IMR-90 (cell line): ENCODE results near the gene BOLA1. TPM values are rescaled to one million over a fixed set of nuclear protein-coding genes. Genes with fewer than 3 reads are reported as not detected.
"Not testable (repeated sequence)": the region's sequence is repeated elsewhere in the genome, so short reads cannot be mapped to it uniquely, and the experiment has no call there.

ENCODE experiments used
- ATAC-seq: fragments of 200-7000 bp; cut with Tn5 transposase; 2 replicates; pipeline ENCODE4 v1.9.1; 2020; ENCODE audit warnings: low read depth, mild to moderate bottlenecking, moderate library complexity
- BruUV-seq: library from RNA; stranded (reverse); fragments of 400-500 nt; replicated peaks from 2 replicates; lab custom pipeline; 2021; lab: Mats Ljungman, UMichigan
- CTCF ChIA-PET: fragments of 300-600 bp; formaldehyde crosslinking; extraction: SDS; loops from one replicate; lab custom pipeline; 2021; ENCODE audit warnings: antibody characterized with exemption; lab: Yijun Ruan, JAX
- POLR2A ChIA-PET: fragments of 300-600 bp; sonication (Branson Sonifier 250); formaldehyde crosslinking; loops from one replicate; lab custom pipeline; 2022; ENCODE audit warnings: antibody characterized with exemption; ENCODE audit not compliant: unreplicated experiment; lab: Charles Lee
- DNase-seq: peaks from one replicate; pipeline ENCODE4 v3.0.0; 2013
- H2AFZ ChIP-seq: replicated peaks from 2 replicates; pipeline ENCODE3; 2013; ENCODE audit warnings: low read length, mild to moderate bottlenecking; ENCODE audit not compliant: poor library complexity
- H2AK5ac ChIP-seq: 2 replicates; pipeline ENCODE4 v1.6.1; 2013; ENCODE audit warnings: low read depth, low read length, inconsistent platforms
- H2AK9ac ChIP-seq: replicated peaks from 2 replicates; pipeline ENCODE3; 2013; ENCODE audit warnings: mild to moderate bottlenecking, low read depth, low read length, moderate library complexity; ENCODE audit not compliant: poor library complexity
- H2BK120ac ChIP-seq: 2 replicates; pipeline ENCODE4 v1.6.1; 2013; ENCODE audit warnings: low read depth, low read length, inconsistent platforms
- H2BK15ac ChIP-seq: 3 replicates; pipeline ENCODE4 v1.6.1; 2013; ENCODE audit warnings: low read depth, low read length, inconsistent platforms
- H2BK20ac ChIP-seq: 2 replicates; pipeline ENCODE4 v1.6.1; 2013; ENCODE audit warnings: low read depth, mild to moderate bottlenecking, inconsistent platforms, low read length, moderate library complexity
- H2BK5ac ChIP-seq: 2 replicates; pipeline ENCODE4 v1.6.1; 2013; ENCODE audit warnings: mild to moderate bottlenecking, low read depth, low read length, inconsistent platforms; ENCODE audit not compliant: poor library complexity, severe bottlenecking
- H3K14ac ChIP-seq: replicated peaks from 2 replicates; pipeline ENCODE4 v1.6.1; 2013; ENCODE audit warnings: low read depth, low read length, inconsistent platforms
- H3K18ac ChIP-seq: 2 replicates; pipeline ENCODE4 v1.6.1; 2013; ENCODE audit warnings: low read depth, low read length, control low read depth
- H3K23ac ChIP-seq: 2 replicates; pipeline ENCODE4 v1.6.1; 2013; ENCODE audit warnings: low read depth, low read length, inconsistent platforms
- H3K27ac ChIP-seq: 2 replicates; pipeline ENCODE4 v1.5.1; 2013; ENCODE audit warnings: mild to moderate bottlenecking, control low read depth, low read length; ENCODE audit not compliant: insufficient read depth
- H3K27me3 ChIP-seq: 2 replicates; pipeline ENCODE4 v1.6.1; 2013; ENCODE audit warnings: low read length; ENCODE audit not compliant: control insufficient read depth, insufficient read depth
- H3K36me3 ChIP-seq: 2 replicates; pipeline ENCODE4 v1.6.1; 2013; ENCODE audit warnings: low read length, mixed read lengths; ENCODE audit not compliant: control insufficient read depth, insufficient read depth
- H3K4ac ChIP-seq: 2 replicates; pipeline ENCODE4 v1.6.1; 2013; ENCODE audit warnings: low read depth, low read length, inconsistent platforms
- H3K4me1 ChIP-seq: 2 replicates; pipeline ENCODE4 v1.6.1; 2013; ENCODE audit warnings: low read length, mixed read lengths; ENCODE audit not compliant: control insufficient read depth, insufficient read depth
- H3K4me2 ChIP-seq: 2 replicates; pipeline ENCODE4 v1.6.1; 2013; ENCODE audit warnings: low read depth, mild to moderate bottlenecking, control low read depth, low read length, moderate library complexity
- H3K4me3 ChIP-seq: 2 replicates; pipeline ENCODE4 v1.5.1; 2013; ENCODE audit warnings: low read depth, mild to moderate bottlenecking, control low read depth, low read length, moderate library complexity; ENCODE audit not compliant: insufficient read depth
- H3K56ac ChIP-seq: 2 replicates; pipeline ENCODE4 v1.6.1; 2013; ENCODE audit warnings: low read length, inconsistent platforms; ENCODE audit not compliant: insufficient read depth; ENCODE audit errors: extremely low read depth
- H3K79me1 ChIP-seq, 2 experiments: 2 replicates each; pipeline ENCODE4 v1.6.1; 2013; ENCODE audit warnings: low read length in 2 of 2, inconsistent platforms in 1 of 2, low read depth in 1 of 2
- H3K9ac ChIP-seq: 2 replicates; pipeline ENCODE4 v1.6.1; 2013; ENCODE audit warnings: low read depth, low read length, control low read depth
- H3K9me1 ChIP-seq: 2 replicates; pipeline ENCODE4 v1.6.1; 2013; ENCODE audit warnings: low read length, inconsistent platforms; ENCODE audit not compliant: insufficient read depth
- H3K9me3 ChIP-seq: 2 replicates; pipeline ENCODE4 v1.6.1; 2013; ENCODE audit warnings: low read length; ENCODE audit not compliant: control insufficient read depth, insufficient read depth
- H4K20me1 ChIP-seq: 2 replicates; pipeline ENCODE4 v1.6.1; 2013; ENCODE audit warnings: low read length, inconsistent platforms; ENCODE audit not compliant: insufficient read depth
- H4K5ac ChIP-seq: 2 replicates; pipeline ENCODE4 v1.6.1; 2013; ENCODE audit warnings: mild to moderate bottlenecking, low read depth, low read length, control low read depth
- H4K8ac ChIP-seq, 2 experiments: 2 replicates each; pipeline ENCODE4 v1.6.1; 2013; ENCODE audit warnings: low read depth in 2 of 2, low read length in 2 of 2, control low read depth in 1 of 2, inconsistent platforms in 1 of 2
- H4K91ac ChIP-seq: 2 replicates; pipeline ENCODE4 v1.6.1; 2013; ENCODE audit warnings: low read depth, low read length, inconsistent platforms; ENCODE audit not compliant: insufficient read depth
- WGBS, 2 experiments: methylation state at CpG; one replicate each; pipeline versions ENCODE4 v1.1.5 to v1.1.7; 2013; ENCODE audit warnings: missing lambda C conversion rate in 2 of 2; ENCODE audit not compliant: insufficient read length in 1 of 2; ENCODE audit errors: extremely low coverage in 2 of 2; 5-methylcytosine and 5-hydroxymethylcytosine counted together
- dilution Hi-C: fragments of 300-500 bp; cut with HindIII; formaldehyde crosslinking; loops from one replicate; pipeline ENCODE4 v1.14.3; 2018; ENCODE audit warnings: low sequenced_read_pairs; ENCODE audit not compliant: unreplicated experiment
- in situ Hi-C: fragments of 300-500 bp; cut with MboI; formaldehyde crosslinking; loops from 3 replicates; pipeline ENCODE4 v1.14.3; 2019; ENCODE audit warnings: low sequenced_read_pairs, inconsistent platforms, mixed read lengths
- intact Hi-C: fragments of 100-400 bp; cut with micrococcal nuclease; formaldehyde crosslinking; loops from 2 replicates; pipeline ENCODE4 v1.10.0; 2022
- polyA plus RNA-seq, 3 experiments: library from polyadenylated mRNA; depleted of rRNA; stranded (reverse); fragments of >200 nt; gene quantifications; 2 replicates each; pipeline ENCODE4 v1.2.3, GENCODE V29; 2012; ENCODE audit warnings: low replicate concordance in 1 of 3
- total RNA-seq: library from RNA; depleted of rRNA; stranded (reverse); fragments of >200 nt; gene quantifications from 2 replicates; pipeline ENCODE4 v1.2.3, GENCODE V29; 2012

The BOLA1 gene
- total and polyA plus RNA-seq, 2 of the 4 experiments (the other 2 are of a cell fraction) = 3.4 to 12.6 TPM

- H2AFZ ChIP-seq, H3K18ac ChIP-seq, H3K27ac ChIP-seq, dilution Hi-C loops, H4K20me1 ChIP-seq, H3K4me1 ChIP-seq, H3K4ac ChIP-seq, H2BK120ac ChIP-seq, H3K9me1 ChIP-seq, CTCF ChIA-PET, BruUV-seq, H3K27me3 ChIP-seq, POLR2A ChIA-PET, H2BK20ac ChIP-seq, H4K91ac ChIP-seq, H3K9me3 ChIP-seq, H2BK5ac ChIP-seq, H3K36me3 ChIP-seq, DNase-seq, H3K4me2 ChIP-seq, H4K8ac ChIP-seq, H3K4me3 ChIP-seq, H2BK15ac ChIP-seq, intact Hi-C loops, H3K56ac ChIP-seq, H3K23ac ChIP-seq, H2AK9ac ChIP-seq, in situ Hi-C loops, H2AK5ac ChIP-seq, H3K14ac ChIP-seq, H4K5ac ChIP-seq, H3K9ac ChIP-seq: not testable (repeated sequence)
- no CpG with 5 or more reads among the region's 62 CpGs for WGBS, 2 experiments
- peaks cover 19 to 33% of the 10 kb centered on the region in 2 experiments for H3K79me1 ChIP-seq
- peak; percentile 73 for ATAC-seq
These were observed 48.5 kb upstream of the BOLA1 start for GRCh38 chr1:149850732-149851345.

DNA sequence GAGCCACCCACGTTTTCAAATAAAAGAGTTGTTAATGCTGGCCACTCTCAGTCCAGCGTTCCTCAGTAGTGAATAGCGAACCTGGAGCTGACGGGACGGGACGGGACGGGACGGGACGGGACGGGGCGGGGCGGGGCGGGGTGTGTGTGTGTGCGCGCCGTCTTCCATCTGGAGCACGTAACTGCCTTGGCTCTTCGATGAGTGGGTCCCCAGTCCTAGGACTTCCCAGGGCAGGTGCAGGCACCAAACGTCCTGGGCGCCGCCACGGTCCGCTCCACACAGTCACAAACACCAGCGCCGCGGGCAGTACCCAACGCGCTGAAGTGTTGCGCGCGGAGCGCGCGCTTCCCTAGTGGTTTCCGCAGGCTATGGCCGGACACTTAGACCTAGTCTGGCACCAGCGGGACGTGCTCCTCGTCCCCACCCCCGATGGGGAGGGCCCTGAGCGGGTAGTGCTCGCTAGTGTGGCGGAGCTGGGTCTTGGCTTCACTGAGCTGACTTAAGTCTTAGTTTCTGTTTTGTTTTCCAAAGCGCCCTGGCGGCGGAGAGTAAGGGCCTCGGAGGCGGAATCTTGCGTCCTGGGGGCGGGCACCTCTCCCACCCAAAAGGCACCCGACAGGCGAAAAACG lies 47.7 kb upstream of the BOLA1 start:
- DNase-seq, H2BK20ac ChIP-seq, POLR2A ChIA-PET, H4K5ac ChIP-seq, H3K27me3 ChIP-seq, H3K4me1 ChIP-seq, H2BK120ac ChIP-seq, intact Hi-C loops, H2AK5ac ChIP-seq, dilution Hi-C loops, H3K27ac ChIP-seq, H3K9me3 ChIP-seq, H3K9ac ChIP-seq, H3K56ac ChIP-seq, H3K4me2 ChIP-seq, H4K8ac ChIP-seq, H2AK9ac ChIP-seq, H3K14ac ChIP-seq, in situ Hi-C loops, H3K4me3 ChIP-seq, H3K4ac ChIP-seq, H2BK15ac ChIP-seq, CTCF ChIA-PET, H2AFZ ChIP-seq, H3K36me3 ChIP-seq, H3K23ac ChIP-seq, H3K18ac ChIP-seq, H3K9me1 ChIP-seq, H4K20me1 ChIP-seq, H2BK5ac ChIP-seq, H4K91ac ChIP-seq, BruUV-seq: not testable (repeated sequence)
- peak; percentile 50 for ATAC-seq
- H3K79me1 ChIP-seq = peaks cover 19 to 31% of the 10 kb centered on the region in 2 experiments
- WGBS, 2 experiments = no CpG with 5 or more reads among the region's 53 CpGs
